Activated CD4-positive, alpha-beta memory T cell treated with anti-CD3 and anti-CD28 coated beads, Interleukin-2, amount 10 ng/mL, durations not matched to agents 7 days and 5 days (primary cell): ENCODE measurements around the gene SDF4. TPM values are rescaled to one million over a fixed set of nuclear protein-coding genes. Genes with fewer than 3 reads are reported as not detected.

Experiments used
- CTCF ChIA-PET: fragments of 350-600 bp; sonication (Branson Sonifier 250); formaldehyde crosslinking; loops from one replicate; lab custom pipeline; 2021; ENCODE audit warnings: antibody characterized with exemption, inconsistent platforms; lab: Charles Lee
- POLR2A ChIA-PET: fragments of 350-600 bp; sonication (Branson Sonifier 250); formaldehyde crosslinking; loops from one replicate; lab custom pipeline; 2021; ENCODE audit warnings: antibody characterized with exemption; lab: Charles Lee
- DNase-seq: peaks from one replicate; pipeline ENCODE4 v3.0.0-alpha.2; 2020
- H3K27ac Mint-ChIP-seq: one replicate; pipeline ENCODE4 v1.8.0; 2021; ENCODE audit warnings: mild to moderate bottlenecking, mixed read lengths
- H3K27me3 Mint-ChIP-seq: one replicate; pipeline ENCODE4 v1.8.0; 2021; ENCODE audit warnings: mixed read lengths
- H3K36me3 Mint-ChIP-seq: one replicate; pipeline ENCODE4 v1.8.0; 2021; ENCODE audit warnings: low read depth, mixed read lengths
- H3K4me1 Mint-ChIP-seq: one replicate; pipeline ENCODE4 v1.8.0; 2021; ENCODE audit warnings: mixed read lengths
- H3K4me3 Mint-ChIP-seq: one replicate; pipeline ENCODE4 v1.8.0; 2021; ENCODE audit warnings: mild to moderate bottlenecking, mixed read lengths
- H3K9me3 Mint-ChIP-seq: one replicate; pipeline ENCODE4 v1.8.0; 2021; ENCODE audit warnings: mixed read lengths
- total RNA-seq, 2 experiments: library from RNA; stranded (reverse); gene quantifications; one replicate each; pipeline ENCODE4 v1.2.3, GENCODE V29; 2021

SDF4 gene
- total RNA-seq, 2 experiments from 2014 or later = 181 TPM

- peaks cover 65% of the 10 kb centered on the region for H3K36me3 Mint-ChIP-seq
- no peak overlapping the region for H3K4me3 Mint-ChIP-seq
- DNase-seq = no peak
- peaks cover 30% of the 10 kb centered on the region for H3K4me1 Mint-ChIP-seq
- H3K27ac Mint-ChIP-seq = no peak overlapping the region
- peaks cover 2% of the 10 kb centered on the region for H3K9me3 Mint-ChIP-seq
- ChIA-PET POLR2A (no interaction called here), CTCF (no interaction called here)
- H3K27me3 Mint-ChIP-seq = no peaks in the 10 kb centered on the region
These were observed 3.6 kb downstream of the SDF4 start for GRCh38 chr1:1228187-1228586.

GRCh38 chr1:1227386-1227785 is 4.4 kb downstream of the SDF4 start:
- DNase-seq = no peak
- Mint-ChIP-seq H3K27ac (no peak overlapping the region), H3K36me3 (peaks cover 73% of the 10 kb centered on the region), H3K4me1 (peaks cover 34% of the 10 kb centered on the region), H3K27me3 (no peaks in the 10 kb centered on the region), H3K9me3 (peaks cover 2% of the 10 kb centered on the region), H3K4me3 (no peak overlapping the region)
- ChIA-PET CTCF (no interaction called here), POLR2A (interaction anchor here (0.9 to 1.6 kb wide), 2 partner anchors 15 to 67 kb away, joined by 3 to 4 read pairs; no protein-coding TSS in a partner anchor)

- Mint-ChIP-seq H3K36me3 (peaks cover 76% of the 10 kb centered on the region), H3K4me3 (no peak overlapping the region), H3K9me3 (peaks cover 2% of the 10 kb centered on the region), H3K4me1 (peaks cover 34% of the 10 kb centered on the region), H3K27me3 (no peaks in the 10 kb centered on the region), H3K27ac (no peak overlapping the region)
- CTCF ChIA-PET = no interaction called here
- DNase-seq = no peak
- POLR2A ChIA-PET = interaction anchor here (0.9 to 1.6 kb wide), 2 partner anchors 14 to 68 kb away, joined by 3 to 4 read pairs; no protein-coding TSS in a partner anchor
These were observed 5.0 kb downstream of the SDF4 start for GRCh38 chr1:1226566-1227362.

GRCh38 chr1:1225913-1226312 is 5.9 kb downstream of the SDF4 start:
- peaks cover 2% of the 10 kb centered on the region for H3K9me3 Mint-ChIP-seq
- H3K4me1 Mint-ChIP-seq = peaks cover 31% of the 10 kb centered on the region
- H3K4me3 Mint-ChIP-seq = no peak overlapping the region
- H3K36me3 Mint-ChIP-seq = peaks cover 79% of the 10 kb centered on the region
- peak overlapping the region; percentile 48 for H3K27ac Mint-ChIP-seq
- ChIA-PET POLR2A (interaction anchor here (1.6 kb wide), 1 partner anchor 13 kb away, joined by 4 read pairs; no protein-coding TSS in a partner anchor), CTCF (no interaction called here)
- no peak for DNase-seq
- no peaks in the 10 kb centered on the region for H3K27me3 Mint-ChIP-seq

- Mint-ChIP-seq H3K4me3 (no peak overlapping the region), H3K27me3 (no peaks in the 10 kb centered on the region), H3K4me1 (peaks cover 31% of the 10 kb centered on the region), H3K27ac (peak overlapping the region; percentile 48), H3K9me3 (peaks cover 2% of the 10 kb centered on the region), H3K36me3 (peaks cover 80% of the 10 kb centered on the region)
- POLR2A ChIA-PET = interaction anchor here (1.4 kb wide), 1 partner anchor 12 kb away, joined by 3 read pairs; no protein-coding TSS in a partner anchor
- CTCF ChIA-PET = no interaction called here
- DNase-seq = no peak
These were observed 6.5 kb downstream of the SDF4 start for GRCh38 chr1:1225238-1225845.

- Mint-ChIP-seq H3K36me3 (peaks cover 82% of the 10 kb centered on the region), H3K9me3 (peaks cover 5% of the 10 kb centered on the region), H3K27ac (no peak overlapping the region), H3K27me3 (no peaks in the 10 kb centered on the region), H3K4me1 (peaks cover 33% of the 10 kb centered on the region), H3K4me3 (no peak overlapping the region)
- CTCF ChIA-PET = no interaction called here
- DNase-seq = no peak
- POLR2A ChIA-PET = no interaction called here
These were observed 7.9 kb downstream of the SDF4 start for GRCh38 chr1:1223891-1224290.

GRCh38 chr1:1223321-1223720 is 8.5 kb downstream of the SDF4 start:
- H3K4me3 Mint-ChIP-seq = no peak overlapping the region
- POLR2A ChIA-PET = interaction anchor here (1.2 to 3.1 kb wide), 2 partner anchors 8 to 10 kb away, joined by 3 to 10 read pairs; no protein-coding TSS in a partner anchor
- no peaks in the 10 kb centered on the region for H3K27me3 Mint-ChIP-seq
- H3K27ac Mint-ChIP-seq = no peak overlapping the region
- CTCF ChIA-PET = no interaction called here
- DNase-seq = no peak
- H3K4me1 Mint-ChIP-seq = peaks cover 36% of the 10 kb centered on the region
- H3K36me3 Mint-ChIP-seq = peaks cover 81% of the 10 kb centered on the region
- peaks cover 5% of the 10 kb centered on the region for H3K9me3 Mint-ChIP-seq

- ChIA-PET CTCF (no interaction called here), POLR2A (interaction anchor here (1.2 to 3.1 kb wide), 2 partner anchors 8 to 10 kb away, joined by 3 to 10 read pairs; no protein-coding TSS in a partner anchor)
- Mint-ChIP-seq H3K36me3 (peaks cover 85% of the 10 kb centered on the region), H3K27me3 (no peaks in the 10 kb centered on the region), H3K27ac (no peak overlapping the region), H3K4me3 (no peak overlapping the region), H3K4me1 (peaks cover 42% of the 10 kb centered on the region), H3K9me3 (peaks cover 5% of the 10 kb centered on the region)
- DNase-seq = no peak
These were observed 9.1 kb downstream of the SDF4 start for GRCh38 chr1:1222575-1223225.

GRCh38 chr1:1221887-1222574 is 9.8 kb downstream of the SDF4 start:
- H3K27ac Mint-ChIP-seq = peak overlapping the region; percentile 26
- no peak for DNase-seq
- CTCF ChIA-PET = no interaction called here
- H3K4me1 Mint-ChIP-seq = peaks cover 46% of the 10 kb centered on the region
- H3K27me3 Mint-ChIP-seq = no peaks in the 10 kb centered on the region
- H3K9me3 Mint-ChIP-seq = peaks cover 7% of the 10 kb centered on the region
- POLR2A ChIA-PET = interaction anchor here (0.6 to 3.1 kb wide), 3 partner anchors 9 to 118 kb away, joined by 3 to 10 read pairs (median 3); no protein-coding TSS in a partner anchor
- H3K36me3 Mint-ChIP-seq = peaks cover 87% of the 10 kb centered on the region
- no peak overlapping the region for H3K4me3 Mint-ChIP-seq

- CTCF ChIA-PET = interaction anchor here (1.0 to 1.3 kb wide), 2 partner anchors 9 to 11 kb away, joined by 3 read pairs; no protein-coding TSS in a partner anchor
- H3K36me3 Mint-ChIP-seq = peaks cover 84% of the 10 kb centered on the region
These were observed 11.6 kb downstream of the SDF4 start for GRCh38 chr1:1220197-1220596.

GRCh38 chr1:1219341-1219740 is 12.5 kb downstream of the SDF4 start:
- Mint-ChIP-seq H3K27ac (peak overlapping the region; percentile 91), H3K4me1 (peaks cover 65% of the 10 kb centered on the region), H3K36me3 (peaks cover 82% of the 10 kb centered on the region), H3K4me3 (peak overlapping the region; percentile 51), H3K9me3 (peaks cover 5% of the 10 kb centered on the region), H3K27me3 (no peaks in the 10 kb centered on the region)
- peak; percentile 82 for DNase-seq
- ChIA-PET CTCF (interaction anchor here (1.0 to 1.3 kb wide), 3 partner anchors 10 to 152 kb away, joined by 3 read pairs; no protein-coding TSS in a partner anchor), POLR2A (interaction anchor here (2.1 to 6.0 kb wide), 2 partner anchors 12 to 13 kb away, joined by 19 to 65 read pairs; partner anchors contain the start of genes B3GALT6, SDF4 and TNFRSF18)

More at GRCh38 chr1:1220197-1220596, 11.6 kb downstream of the SDF4 start:
- Mint-ChIP-seq H3K27me3 (no peaks in the 10 kb centered on the region), H3K4me1 (peaks cover 56% of the 10 kb centered on the region), H3K4me3 (no peak overlapping the region), H3K9me3 (peaks cover 5% of the 10 kb centered on the region), H3K27ac (peak overlapping the region; percentile 91)
- POLR2A ChIA-PET = interaction anchor here (3.1 to 6.0 kb wide), 2 partner anchors 11 to 14 kb away, joined by 10 to 65 read pairs; partner anchors contain the start of gene TNFRSF18
- DNase-seq = no peak
